Panc1 (cell line): Measurements from ENCODE around the gene SYNGR4. TPM values are rescaled to one million over a fixed set of nuclear protein-coding genes. Genes with fewer than 3 reads are reported as not detected.
"Not testable (repeated sequence)": the region's sequence is repeated elsewhere in the genome, so short reads cannot be mapped to it uniquely, and the experiment has no call there.

Experiments
- ATAC-seq: fragments of 200-7000 bp; cut with Tn5 transposase; 2 replicates; pipeline ENCODE4 v1.9.1; 2020; ENCODE audit warnings: mild to moderate bottlenecking, moderate library complexity
- BruUV-seq: library from RNA; stranded (reverse); fragments of 400-500 nt; replicated peaks from 2 replicates; lab custom pipeline; 2021; lab: Mats Ljungman, UMichigan
- CTCF ChIA-PET: fragments of 300-600 bp; sonication (Branson Sonifier 250); formaldehyde crosslinking; loops from one replicate; lab custom pipeline; 2022; ENCODE audit warnings: antibody characterized with exemption; lab: Charles Lee
- POLR2A ChIA-PET: fragments of 300-600 bp; sonication (Branson Sonifier 250); formaldehyde crosslinking; loops from one replicate; lab custom pipeline; 2022; ENCODE audit warnings: antibody characterized with exemption; lab: Charles Lee
- DNase-seq: peaks from one replicate; pipeline ENCODE4 v3.0.0-alpha.2; 2010; ENCODE audit warnings: low read depth, low spot score
- H3K27ac ChIP-seq: 2 replicates; pipeline ENCODE4 v1.5.1; 2011; ENCODE audit warnings: mild to moderate bottlenecking, low read length, inconsistent platforms
- H3K27me3 ChIP-seq: fragments of 200-500 bp; sonication (Bioruptor generic); 2 replicates; pipeline ENCODE4 v1.6.0; 2014; ENCODE audit warnings: low read length, inconsistent platforms; ENCODE audit not compliant: control insufficient read depth, insufficient read depth
- H3K36me3 ChIP-seq: fragments of 200-500 bp; sonication (Bioruptor generic); 2 replicates; pipeline ENCODE4 v1.5.1; 2014; ENCODE audit warnings: inconsistent platforms, mild to moderate bottlenecking, low read length, moderate library complexity; ENCODE audit not compliant: control insufficient read depth, insufficient read depth
- H3K4me1 ChIP-seq: 2 replicates; pipeline ENCODE4 v1.5.1; 2011; ENCODE audit warnings: inconsistent platforms, mild to moderate bottlenecking, low read length, moderate library complexity; ENCODE audit not compliant: control insufficient read depth, insufficient read depth
- H3K4me3 ChIP-seq, 2 experiments: 2 replicates each; pipeline ENCODE4 v1.5.1; 2011 to 2012; ENCODE audit warnings: low read depth in 2 of 2, low read length in 2 of 2, mild to moderate bottlenecking in 2 of 2, inconsistent platforms in 1 of 2, moderate library complexity in 1 of 2
- H3K9me3 ChIP-seq: fragments of 200-500 bp; sonication (Bioruptor generic); 2 replicates; pipeline ENCODE4 v1.5.1; 2014; ENCODE audit warnings: low read depth, mild to moderate bottlenecking, inconsistent platforms, low read length, moderate library complexity; ENCODE audit not compliant: control insufficient read depth, insufficient read depth
- POLR2AphosphoS5 ChIP-seq: IDR thresholded peaks from 2 replicates; pipeline ENCODE4 v1.6.1; 2012; ENCODE audit warnings: mild to moderate bottlenecking, low read depth, low read length, moderate library complexity
- SIN3A ChIP-seq: IDR thresholded peaks from 2 replicates; pipeline ENCODE4 v1.6.1; 2012; ENCODE audit warnings: low read depth, mild to moderate bottlenecking, low read length, moderate library complexity, borderline replicate concordance; ENCODE audit not compliant: insufficient read depth
- TCF7L2 ChIP-seq: IDR thresholded peaks from 2 replicates; pipeline ENCODE4 v1.6.1; 2011; ENCODE audit warnings: mild to moderate bottlenecking, low read depth, low read length, inconsistent platforms
- in situ Hi-C: cut with HindIII; loops from 2 replicates; pipeline ENCODE4 v1.10.0; 2016; ENCODE audit warnings: low sequenced_read_pairs, low pct_unique_long_range_greater_than_20kb
- intact Hi-C: fragments of 100-400 bp; cut with micrococcal nuclease; formaldehyde crosslinking; loops from one replicate; pipeline ENCODE4 v1.10.0; 2022; ENCODE audit not compliant: unreplicated experiment
- total RNA-seq: library from RNA; stranded (reverse); gene quantifications from one replicate; pipeline ENCODE4 v1.2.1, GENCODE V29; 2021; ENCODE audit not compliant: unreplicated experiment
- TF ChIP-seq, protein P1 (sequence below), 2 experiments: IDR thresholded peaks; 2 replicates each; pipeline ENCODE4 v1.6.1; 2011 to 2012; ENCODE audit warnings: low read depth in 2 of 2, control low read depth in 1 of 2, low read length in 1 of 2, mild to moderate bottlenecking in 1 of 2, moderate library complexity in 1 of 2; ENCODE audit not compliant: insufficient read depth in 1 of 2
- TF ChIP-seq, protein P2 (sequence below): fragments of 450-650 bp; IDR thresholded peaks from 2 replicates; pipeline ENCODE4 v1.5.1; 2017; ENCODE audit warnings: mild to moderate bottlenecking

Gene SYNGR4
- total RNA-seq, 1 experiment from 2014 or later: 0.39 TPM

DNA sequence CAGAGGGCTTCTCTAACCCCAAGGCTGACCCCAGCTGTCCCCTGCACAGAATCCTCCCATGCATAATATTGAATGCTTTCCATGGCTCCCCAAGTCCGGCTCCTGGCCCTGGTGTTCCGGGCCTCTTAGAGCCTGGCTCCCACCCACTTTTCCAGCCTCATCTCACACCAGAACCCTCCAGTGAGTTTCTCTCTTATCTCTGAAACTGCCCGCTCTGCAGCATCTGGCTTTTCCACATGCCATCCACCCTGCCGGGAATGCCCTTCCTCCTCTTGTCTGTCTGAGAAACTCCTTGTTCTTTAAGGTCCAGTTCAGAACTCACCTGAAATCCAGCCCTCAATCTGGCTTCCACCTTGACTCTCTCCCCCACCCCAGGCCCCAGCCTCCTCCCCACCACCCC lies 6.8 kb downstream of the SYNGR4 start:
- H3K27me3 ChIP-seq: no peaks in the 10 kb centered on the region
- no peak for ATAC-seq
- no peaks in the 10 kb centered on the region for H3K9me3 ChIP-seq
- ChIA-PET CTCF (no interaction called here), POLR2A (no interaction called here)
- no peak for DNase-seq
- TF ChIP-seq TCF7L2 (no peak), POLR2AphosphoS5 (no peak), SIN3A (no peak)
- TF ChIP-seq, protein P1, sequence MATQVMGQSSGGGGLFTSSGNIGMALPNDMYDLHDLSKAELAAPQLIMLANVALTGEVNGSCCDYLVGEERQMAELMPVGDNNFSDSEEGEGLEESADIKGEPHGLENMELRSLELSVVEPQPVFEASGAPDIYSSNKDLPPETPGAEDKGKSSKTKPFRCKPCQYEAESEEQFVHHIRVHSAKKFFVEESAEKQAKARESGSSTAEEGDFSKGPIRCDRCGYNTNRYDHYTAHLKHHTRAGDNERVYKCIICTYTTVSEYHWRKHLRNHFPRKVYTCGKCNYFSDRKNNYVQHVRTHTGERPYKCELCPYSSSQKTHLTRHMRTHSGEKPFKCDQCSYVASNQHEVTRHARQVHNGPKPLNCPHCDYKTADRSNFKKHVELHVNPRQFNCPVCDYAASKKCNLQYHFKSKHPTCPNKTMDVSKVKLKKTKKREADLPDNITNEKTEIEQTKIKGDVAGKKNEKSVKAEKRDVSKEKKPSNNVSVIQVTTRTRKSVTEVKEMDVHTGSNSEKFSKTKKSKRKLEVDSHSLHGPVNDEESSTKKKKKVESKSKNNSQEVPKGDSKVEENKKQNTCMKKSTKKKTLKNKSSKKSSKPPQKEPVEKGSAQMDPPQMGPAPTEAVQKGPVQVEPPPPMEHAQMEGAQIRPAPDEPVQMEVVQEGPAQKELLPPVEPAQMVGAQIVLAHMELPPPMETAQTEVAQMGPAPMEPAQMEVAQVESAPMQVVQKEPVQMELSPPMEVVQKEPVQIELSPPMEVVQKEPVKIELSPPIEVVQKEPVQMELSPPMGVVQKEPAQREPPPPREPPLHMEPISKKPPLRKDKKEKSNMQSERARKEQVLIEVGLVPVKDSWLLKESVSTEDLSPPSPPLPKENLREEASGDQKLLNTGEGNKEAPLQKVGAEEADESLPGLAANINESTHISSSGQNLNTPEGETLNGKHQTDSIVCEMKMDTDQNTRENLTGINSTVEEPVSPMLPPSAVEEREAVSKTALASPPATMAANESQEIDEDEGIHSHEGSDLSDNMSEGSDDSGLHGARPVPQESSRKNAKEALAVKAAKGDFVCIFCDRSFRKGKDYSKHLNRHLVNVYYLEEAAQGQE (IDR thresholded peaks at IDR 0.05; ENCODE audit: insufficient read depth in 1 of 2, low read depth in 2 of 2, low read length in 1 of 2): no peak
- no peaks in the 10 kb centered on the region for H3K36me3 ChIP-seq
- in situ Hi-C loops (no loop called here), intact Hi-C loops (no loop called here)
- H3K4me1 ChIP-seq: no peaks in the 10 kb centered on the region
- H3K27ac ChIP-seq: no peak overlapping the region
- H3K4me3 ChIP-seq: no peak overlapping the region
- no TSS peak for BruUV-seq

DNA sequence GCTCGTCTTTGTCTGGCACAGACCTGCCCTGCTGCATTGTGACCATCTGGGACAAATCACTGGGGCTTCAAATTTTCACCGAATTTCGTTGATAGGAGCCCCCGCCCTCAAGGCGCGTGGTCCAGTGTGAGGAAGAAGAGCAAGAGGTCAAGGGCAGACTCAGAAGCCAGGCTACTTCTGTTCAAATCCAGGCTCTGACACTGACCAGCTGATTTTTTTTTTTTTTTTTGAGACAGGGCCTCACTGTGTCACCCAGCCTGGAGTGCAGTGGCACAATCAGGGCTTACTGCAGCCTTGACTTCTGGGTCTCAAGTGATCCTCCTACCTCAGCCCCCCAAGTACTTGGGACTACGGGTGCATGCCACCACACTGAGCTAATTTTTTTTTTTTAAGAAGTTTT lies 7.2 kb downstream of the SYNGR4 start:
- H3K36me3 ChIP-seq: no peaks in the 10 kb centered on the region
- H3K27ac ChIP-seq: no peak overlapping the region
- ChIA-PET POLR2A (no interaction called here), CTCF (no interaction called here)
- no peaks in the 10 kb centered on the region for H3K9me3 ChIP-seq
- no peaks in the 10 kb centered on the region for H3K4me1 ChIP-seq
- intact Hi-C loops: no loop called here
- H3K27me3 ChIP-seq: no peaks in the 10 kb centered on the region
- TF ChIP-seq, protein P2, sequence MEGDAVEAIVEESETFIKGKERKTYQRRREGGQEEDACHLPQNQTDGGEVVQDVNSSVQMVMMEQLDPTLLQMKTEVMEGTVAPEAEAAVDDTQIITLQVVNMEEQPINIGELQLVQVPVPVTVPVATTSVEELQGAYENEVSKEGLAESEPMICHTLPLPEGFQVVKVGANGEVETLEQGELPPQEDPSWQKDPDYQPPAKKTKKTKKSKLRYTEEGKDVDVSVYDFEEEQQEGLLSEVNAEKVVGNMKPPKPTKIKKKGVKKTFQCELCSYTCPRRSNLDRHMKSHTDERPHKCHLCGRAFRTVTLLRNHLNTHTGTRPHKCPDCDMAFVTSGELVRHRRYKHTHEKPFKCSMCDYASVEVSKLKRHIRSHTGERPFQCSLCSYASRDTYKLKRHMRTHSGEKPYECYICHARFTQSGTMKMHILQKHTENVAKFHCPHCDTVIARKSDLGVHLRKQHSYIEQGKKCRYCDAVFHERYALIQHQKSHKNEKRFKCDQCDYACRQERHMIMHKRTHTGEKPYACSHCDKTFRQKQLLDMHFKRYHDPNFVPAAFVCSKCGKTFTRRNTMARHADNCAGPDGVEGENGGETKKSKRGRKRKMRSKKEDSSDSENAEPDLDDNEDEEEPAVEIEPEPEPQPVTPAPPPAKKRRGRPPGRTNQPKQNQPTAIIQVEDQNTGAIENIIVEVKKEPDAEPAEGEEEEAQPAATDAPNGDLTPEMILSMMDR: no peak
- TF ChIP-seq, protein P1 (IDR thresholded peaks at IDR 0.05; ENCODE audit: insufficient read depth in 1 of 2, low read depth in 2 of 2, low read length in 1 of 2): no peak
- no peak for TF ChIP-seq SIN3A
- DNase-seq: no peak
- ATAC-seq: no peak
- no peak overlapping the region for H3K4me3 ChIP-seq
- BruUV-seq: no TSS peak
- in situ Hi-C loops: no loop called here

DNA sequence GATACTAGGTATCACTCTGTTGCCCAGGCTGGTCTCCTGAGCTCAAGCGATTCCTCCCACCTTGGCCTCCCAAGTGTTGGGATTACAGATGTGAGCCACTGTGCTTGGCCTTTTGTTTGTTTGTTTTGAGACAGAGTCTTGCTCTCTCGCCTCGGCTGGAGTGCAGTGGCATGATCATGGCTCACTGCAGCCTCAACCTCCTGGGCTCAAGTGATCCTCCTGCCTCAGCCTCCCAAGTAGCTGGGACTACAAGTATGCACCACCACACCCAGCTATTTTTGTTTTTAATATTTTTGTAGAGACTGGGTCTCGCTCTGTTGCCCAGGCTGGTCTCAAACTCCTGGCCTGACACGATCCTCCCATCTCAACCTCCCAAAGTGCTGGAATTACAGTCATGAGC lies 7.6 kb downstream of the SYNGR4 start:
- H3K36me3 ChIP-seq, in situ Hi-C loops, ATAC-seq, H3K9me3 ChIP-seq, H3K27me3 ChIP-seq, H3K4me3 ChIP-seq, CTCF ChIA-PET, DNase-seq, H3K27ac ChIP-seq, BruUV-seq, intact Hi-C loops, POLR2A ChIA-PET, H3K4me1 ChIP-seq: not testable (repeated sequence)
